Nephron progenitor cell (in vitro differentiated cells): Measurements from ENCODE around the gene SYS1.

ENCODE experiments used
- DNase-seq: peaks from one replicate; pipeline ENCODE4 v3.0.0; 2021
- H3K27ac Mint-ChIP-seq: 2 replicates; pipeline ENCODE4 v1.8.0; 2021; ENCODE audit warnings: mild to moderate bottlenecking, moderate library complexity, mixed read lengths
- H3K27me3 Mint-ChIP-seq: 2 replicates; pipeline ENCODE4 v1.8.0; 2021; ENCODE audit warnings: mild to moderate bottlenecking, low read depth, mixed read lengths; ENCODE audit not compliant: poor library complexity
- H3K36me3 Mint-ChIP-seq: 2 replicates; pipeline ENCODE4 v1.8.0; 2021; ENCODE audit warnings: low read depth, mixed read lengths
- H3K4me1 Mint-ChIP-seq: 2 replicates; pipeline ENCODE4 v1.8.0; 2021; ENCODE audit warnings: mixed read lengths
- H3K4me3 Mint-ChIP-seq: 2 replicates; pipeline ENCODE4 v1.8.0; 2021; ENCODE audit warnings: mild to moderate bottlenecking, moderate library complexity, mixed read lengths
- H3K9me3 Mint-ChIP-seq: 2 replicates; pipeline ENCODE4 v1.8.0; 2021; ENCODE audit warnings: mild to moderate bottlenecking, moderate library complexity, mixed read lengths
- CTCF ChIP-seq: fragments of 200-600 bp; sonication (generic); IDR thresholded peaks from 2 replicates; pipeline ENCODE4 v1.5.0; 2021; ENCODE audit warnings: antibody characterized with exemption

The SYS1 gene

GRCh38 chr20:45392733-45393132 is 29.8 kb downstream of the SYS1 start:
- Mint-ChIP-seq H3K4me3 (no peak overlapping the region), H3K27me3 (peaks cover 25% of the 10 kb centered on the region), H3K36me3 (peaks cover 5% of the 10 kb centered on the region), H3K4me1 (no peaks in the 10 kb centered on the region), H3K9me3 (peaks cover 4% of the 10 kb centered on the region), H3K27ac (no peak overlapping the region)
- DNase-seq = no peak
- no peak for TF ChIP-seq CTCF

- DNase-seq = no peak
- H3K9me3 Mint-ChIP-seq = peaks cover 11% of the 10 kb centered on the region
- no peak overlapping the region for H3K4me3 Mint-ChIP-seq
- peaks cover 11% of the 10 kb centered on the region for H3K36me3 Mint-ChIP-seq
- no peaks in the 10 kb centered on the region for H3K4me1 Mint-ChIP-seq
- no peak for TF ChIP-seq CTCF
- peaks cover 19% of the 10 kb centered on the region for H3K27me3 Mint-ChIP-seq
- H3K27ac Mint-ChIP-seq = no peak overlapping the region
These were observed 31.5 kb downstream of the SYS1 start for GRCh38 chr20:45394221-45395113.

GRCh38 chr20:45395114-45395415 is 32.1 kb downstream of the SYS1 start:
- Mint-ChIP-seq H3K4me3 (no peak overlapping the region), H3K9me3 (peaks cover 17% of the 10 kb centered on the region), H3K27ac (no peak overlapping the region), H3K27me3 (peaks cover 16% of the 10 kb centered on the region), H3K4me1 (no peaks in the 10 kb centered on the region), H3K36me3 (peaks cover 17% of the 10 kb centered on the region)
- DNase-seq = no peak
- no peak for TF ChIP-seq CTCF

- no peak for DNase-seq
- Mint-ChIP-seq H3K9me3 (peaks cover 50% of the 10 kb centered on the region), H3K36me3 (peaks cover 43% of the 10 kb centered on the region), H3K4me1 (no peaks in the 10 kb centered on the region), H3K27ac (no peak overlapping the region), H3K4me3 (no peak overlapping the region), H3K27me3 (peaks cover 21% of the 10 kb centered on the region)
- no peak for TF ChIP-seq CTCF
These were observed 36.1 kb downstream of the SYS1 start for GRCh38 chr20:45399018-45399417.

GRCh38 chr20:45400346-45401031 is 37.5 kb downstream of the SYS1 start:
- peaks cover 43% of the 10 kb centered on the region for H3K36me3 Mint-ChIP-seq
- H3K4me3 Mint-ChIP-seq = no peak overlapping the region
- DNase-seq = no peak
- peaks cover 9% of the 10 kb centered on the region for H3K4me1 Mint-ChIP-seq
- H3K27me3 Mint-ChIP-seq = peaks cover 36% of the 10 kb centered on the region
- H3K27ac Mint-ChIP-seq = no peak overlapping the region
- peaks cover 53% of the 10 kb centered on the region for H3K9me3 Mint-ChIP-seq
- no peak for TF ChIP-seq CTCF
